Effector memory CD4-positive, alpha-beta T cell (primary cell): Measurements from ENCODE around the gene RGS12.

Experiments
- DNase-seq, 3 donors: peaks; one replicate each; pipeline ENCODE4 v3.0.0-alpha.2; 2020
- H3K27ac ChIP-seq: 2 replicates; pipeline ENCODE4 v1.7.0; 2013; ENCODE audit warnings: mild to moderate bottlenecking, low read length, moderate library complexity; ENCODE audit not compliant: insufficient read depth, poor library complexity, severe bottlenecking
- H3K27me3 ChIP-seq: replicated peaks from 2 replicates; pipeline ENCODE4 v1.7.0; 2013; ENCODE audit warnings: mild to moderate bottlenecking, low read length; ENCODE audit not compliant: insufficient read depth, control insufficient read depth, poor library complexity, severe bottlenecking
- H3K36me3 ChIP-seq: 2 replicates; pipeline ENCODE4 v1.7.0; 2013; ENCODE audit warnings: mild to moderate bottlenecking, low read length, moderate library complexity; ENCODE audit not compliant: control insufficient read depth, insufficient read depth
- H3K4me1 ChIP-seq: 2 replicates; pipeline ENCODE4 v1.7.0; 2013; ENCODE audit warnings: low read length, mild to moderate bottlenecking; ENCODE audit not compliant: control insufficient read depth, insufficient read depth, poor library complexity, severe bottlenecking
- H3K4me3 ChIP-seq: 2 replicates; pipeline ENCODE4 v1.7.0; 2013; ENCODE audit warnings: low read length, low read depth, mild to moderate bottlenecking; ENCODE audit not compliant: insufficient read depth, poor library complexity, severe bottlenecking
- H3K9me3 ChIP-seq: 2 replicates; pipeline ENCODE4 v1.7.0; 2013; ENCODE audit warnings: mild to moderate bottlenecking, low read length, moderate library complexity; ENCODE audit not compliant: control insufficient read depth

Gene RGS12

GRCh38 chr4:3290889-3291321, 1.9 kb upstream of the RGS12 start:
- no peak for DNase-seq
- H3K36me3 ChIP-seq, result no peaks in the 10 kb centered on the region
- H3K4me1 ChIP-seq, result peaks cover 12% of the 10 kb centered on the region

GRCh38 chr4:3291411-3291968, 1.3 kb upstream of the RGS12 start:
- Histone ChIP-seq H3K27me3 (no peaks in the 10 kb centered on the region), H3K36me3 (no peaks in the 10 kb centered on the region), H3K27ac (no peak overlapping the region), H3K4me3 (peak overlapping the region; percentile 80), H3K4me1 (peaks cover 12% of the 10 kb centered on the region), H3K9me3 (no peaks in the 10 kb centered on the region)
- DNase-seq, result no peak

More at GRCh38 chr4:3290889-3291321, 1.9 kb upstream of the RGS12 start:
- H3K27ac ChIP-seq, result no peak overlapping the region
- H3K27me3 ChIP-seq, result no peaks in the 10 kb centered on the region
- H3K9me3 ChIP-seq, result no peaks in the 10 kb centered on the region
- no peak overlapping the region for H3K4me3 ChIP-seq

GRCh38 chr4:3291969-3292570, 751 bp upstream of the RGS12 start:
- Histone ChIP-seq H3K9me3 (no peaks in the 10 kb centered on the region), H3K27ac (no peak overlapping the region), H3K4me3 (peak overlapping the region; percentile 80), H3K36me3 (no peaks in the 10 kb centered on the region), H3K27me3 (no peaks in the 10 kb centered on the region), H3K4me1 (peaks cover 12% of the 10 kb centered on the region)
- peak in 1 of 3 donors; percentile 23 for DNase-seq

GRCh38 chr4:3293401-3294391, 875 bp downstream of the RGS12 start:
- H3K27ac ChIP-seq, result peak overlapping the region; percentile 14
- no peaks in the 10 kb centered on the region for H3K27me3 ChIP-seq
- no peak for DNase-seq
- H3K36me3 ChIP-seq, result no peaks in the 10 kb centered on the region
- H3K4me1 ChIP-seq, result peaks cover 12% of the 10 kb centered on the region
- H3K9me3 ChIP-seq, result no peaks in the 10 kb centered on the region
- peak overlapping the region; percentile 26 for H3K4me3 ChIP-seq

DNA sequence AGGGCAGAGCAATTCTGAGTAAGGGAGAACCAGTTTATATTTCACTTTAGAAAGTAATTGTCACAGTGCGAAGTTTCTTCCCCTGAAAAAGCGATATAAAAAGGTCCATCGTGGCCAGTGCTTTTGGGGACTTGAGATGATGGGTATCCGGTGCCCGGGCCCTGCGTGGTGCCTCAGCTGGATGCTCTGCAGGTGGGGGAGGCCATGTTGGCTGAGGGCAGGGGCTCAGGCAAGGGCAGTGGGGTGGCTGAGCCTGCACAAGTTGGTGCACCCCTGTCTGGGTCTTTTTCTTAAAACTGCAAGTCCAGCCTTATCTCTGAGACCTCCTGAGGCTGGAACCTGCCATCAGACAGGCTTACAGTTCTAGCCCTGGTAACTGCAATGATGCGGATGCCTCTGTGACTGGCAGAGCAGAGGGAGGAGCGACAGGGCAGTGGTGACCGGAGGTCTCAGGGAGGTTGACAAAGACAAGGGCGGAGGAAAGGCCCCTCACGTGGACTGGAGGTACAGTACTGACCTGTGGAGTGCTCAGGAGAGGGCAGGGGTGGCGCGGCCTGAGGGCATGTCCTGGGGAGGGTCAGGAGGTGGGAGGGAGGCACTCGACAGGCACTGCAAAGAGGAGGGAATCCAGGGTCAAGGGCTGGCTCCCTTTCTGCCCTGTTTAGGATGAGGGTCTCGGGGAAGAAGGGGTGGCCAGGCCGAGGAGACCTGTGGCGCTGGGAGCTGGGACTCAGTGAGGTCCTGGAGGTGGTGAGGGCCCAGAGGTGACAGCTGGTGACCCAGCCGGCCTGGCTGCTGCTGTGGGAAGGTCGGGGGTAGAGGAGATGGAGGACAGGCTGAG, 1.8 kb downstream of the RGS12 start:
- Histone ChIP-seq H3K9me3 (no peaks in the 10 kb centered on the region), H3K4me1 (peaks cover 12% of the 10 kb centered on the region), H3K27me3 (no peaks in the 10 kb centered on the region), H3K4me3 (no peak overlapping the region), H3K36me3 (no peaks in the 10 kb centered on the region), H3K27ac (no peak overlapping the region)
- DNase-seq, result no peak

DNA sequence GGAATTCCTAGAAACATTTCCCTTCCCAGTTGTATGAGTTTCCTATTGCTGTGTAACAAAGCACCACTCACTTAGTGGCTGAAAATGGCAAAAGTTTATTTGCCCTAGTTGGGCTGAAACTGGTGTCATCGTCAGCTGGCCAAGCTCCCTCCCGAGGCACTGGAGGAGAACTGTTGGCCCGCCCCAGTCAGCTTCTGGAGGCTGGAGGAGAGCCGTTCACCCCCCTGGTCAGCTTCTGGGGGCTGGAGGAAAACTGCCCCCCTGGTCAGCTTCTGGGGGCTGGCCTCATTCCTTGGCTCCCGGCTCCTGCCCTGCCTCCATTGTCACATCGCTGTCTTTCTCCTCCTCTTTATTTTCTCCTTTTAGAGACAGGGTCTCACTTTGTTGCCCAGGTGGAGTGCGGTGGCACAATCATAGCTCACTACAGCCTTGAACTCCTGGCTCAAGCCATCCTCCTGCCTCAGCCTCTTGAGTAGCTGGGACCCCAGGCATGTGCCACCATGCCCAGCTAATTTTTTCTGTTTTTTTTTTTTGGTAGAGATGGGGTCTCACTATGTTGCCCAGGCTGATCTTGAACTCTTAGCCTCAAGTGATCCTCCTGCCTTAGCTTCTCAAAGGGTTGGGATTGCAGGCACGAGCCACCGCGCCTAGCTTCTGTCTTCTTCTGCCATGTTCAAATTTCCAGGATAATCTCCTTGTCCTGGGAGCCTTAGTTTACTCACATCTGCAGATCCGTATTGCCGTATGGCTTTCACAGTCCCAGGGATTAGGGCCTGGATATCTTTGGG, 3.2 kb downstream of the RGS12 start:
- H3K4me1 ChIP-seq, result peaks cover 12% of the 10 kb centered on the region
- DNase-seq, result no peak
- no peak overlapping the region for H3K27ac ChIP-seq
- no peaks in the 10 kb centered on the region for H3K36me3 ChIP-seq
- no peak overlapping the region for H3K4me3 ChIP-seq
- no peaks in the 10 kb centered on the region for H3K9me3 ChIP-seq
- H3K27me3 ChIP-seq, result no peaks in the 10 kb centered on the region

DNA sequence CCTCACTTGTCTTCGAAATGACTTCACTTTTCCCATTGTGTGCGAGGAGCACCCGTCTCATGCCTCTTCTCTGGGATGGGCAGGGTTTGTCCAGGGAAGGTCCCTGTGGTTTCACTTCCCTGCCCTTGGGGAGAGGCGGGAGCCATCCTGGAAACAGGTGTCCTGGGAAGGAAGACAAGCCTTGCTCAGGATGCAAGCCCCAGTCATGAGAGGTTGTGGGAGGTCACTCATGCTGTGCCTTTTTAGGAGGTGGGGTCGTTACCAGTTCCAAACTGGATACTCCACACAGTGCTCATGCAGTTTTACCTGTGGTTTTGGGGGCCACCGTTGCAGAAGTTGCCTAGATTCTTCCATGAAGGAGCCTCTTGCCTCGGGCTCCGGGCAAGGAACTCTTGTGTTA, 3.8 kb downstream of the RGS12 start:
- H3K4me1 ChIP-seq, result peaks cover 15% of the 10 kb centered on the region
- H3K27ac ChIP-seq, result no peak overlapping the region
- no peaks in the 10 kb centered on the region for H3K27me3 ChIP-seq
- no peaks in the 10 kb centered on the region for H3K36me3 ChIP-seq
- no peaks in the 10 kb centered on the region for H3K9me3 ChIP-seq
- no peak overlapping the region for H3K4me3 ChIP-seq
- no peak for DNase-seq

DNA sequence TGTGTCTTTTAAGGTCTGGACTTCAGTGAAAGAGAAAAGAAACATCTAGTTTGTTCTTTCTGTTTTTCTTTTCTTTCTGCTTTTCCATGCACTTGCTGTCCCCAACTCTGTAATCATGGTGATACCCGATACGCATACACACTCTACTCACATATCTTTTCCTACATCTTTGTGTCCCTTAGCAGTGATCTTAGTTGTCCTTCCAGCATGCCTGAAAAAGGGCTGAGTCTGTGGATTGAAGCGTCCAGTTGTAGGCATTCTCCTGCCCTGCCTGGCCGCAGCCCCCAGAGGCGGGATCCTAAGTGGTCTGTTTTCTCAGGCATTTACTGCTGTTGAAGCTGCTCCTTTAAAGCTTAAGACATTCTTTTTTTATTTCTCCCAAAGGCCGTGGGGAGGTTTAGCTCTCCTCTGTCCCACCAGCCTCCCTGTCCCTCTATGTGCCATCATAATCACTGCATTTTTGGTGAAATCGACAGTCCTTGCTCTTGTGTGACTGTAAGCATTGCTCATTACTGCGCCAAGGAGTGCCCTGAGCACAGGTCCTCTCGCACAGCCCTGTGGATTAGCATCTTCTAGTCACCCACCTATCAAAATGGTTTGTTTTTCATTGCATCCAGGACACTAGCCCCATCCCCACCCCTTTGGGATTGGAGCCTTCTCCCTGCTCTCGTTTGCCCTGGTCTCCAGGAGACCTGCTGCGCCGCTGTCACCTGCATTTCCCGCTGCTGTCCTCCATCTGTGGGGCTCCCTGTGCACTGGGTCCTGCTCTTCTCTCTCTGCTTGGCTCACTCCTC, 4.4 kb downstream of the RGS12 start:
- H3K27me3 ChIP-seq, result no peaks in the 10 kb centered on the region
- no peak overlapping the region for H3K27ac ChIP-seq
- H3K4me3 ChIP-seq, result no peak overlapping the region
- H3K9me3 ChIP-seq, result no peaks in the 10 kb centered on the region
- peaks cover 16% of the 10 kb centered on the region for H3K4me1 ChIP-seq
- H3K36me3 ChIP-seq, result no peaks in the 10 kb centered on the region
- no peak for DNase-seq
